HCT116 (cell line): ENCODE measurements around the gene IRAK4. TPM values are rescaled to one million over a fixed set of nuclear protein-coding genes. Genes with fewer than 3 reads are reported as not detected.

Experiments used
- ATAC-seq: fragments of 200-7000 bp; cut with Tn5 transposase; 2 replicates; pipeline ENCODE4 v1.9.1; 2020; ENCODE audit warnings: mild to moderate bottlenecking, moderate library complexity
- BruUV-seq: library from RNA; stranded (reverse); fragments of 400-500 nt; replicated peaks from 2 replicates; lab custom pipeline; 2021; lab: Mats Ljungman, UMichigan
- CTCF ChIA-PET: fragments of 300-600 bp; sonication (Branson Sonifier 250); formaldehyde crosslinking; loops from one replicate; lab custom pipeline; 2021; ENCODE audit warnings: antibody characterized with exemption; lab: Charles Lee
- POLR2A ChIA-PET: fragments of 300-600, 350-600 bp; sonication (Branson Sonifier 250); formaldehyde crosslinking; loops from one replicate; lab custom pipeline; 2021; ENCODE audit warnings: antibody characterized with exemption; lab: Charles Lee
- RAD21 ChIA-PET, 2 experiments: fragments of 300-600 bp; sonication (Branson Sonifier 250); formaldehyde crosslinking; loops; one replicate each; lab custom pipeline; 2023; ENCODE audit warnings: low total read pairs in 2 of 2; ENCODE audit not compliant: uncharacterized antibody in 2 of 2, unreplicated experiment in 2 of 2, low non-redundant PET in 1 of 2; lab: Charles Lee
- DNase-seq: peaks from one replicate; pipeline ENCODE4 v3.0.0-alpha.2; 2010; ENCODE audit warnings: low read depth, low spot score
- H2AFZ ChIP-seq: fragments of 200-600 bp; shearing (Covaris generic), sonication (generic); 2 replicates; pipeline ENCODE4 v1.6.1; 2017; ENCODE audit warnings: low read depth, mixed run types, mixed read lengths, antibody characterized with exemption, low read length; ENCODE audit not compliant: poor library complexity, severe bottlenecking
- H3K27ac ChIP-seq: 2 replicates; pipeline ENCODE4 v1.5.1; 2012; ENCODE audit warnings: low read depth, low read length
- H3K27me3 ChIP-seq: fragments of 200-600 bp; sonication (generic); 2 replicates; pipeline ENCODE4 v1.6.1; 2016; ENCODE audit warnings: mixed run types, low read length, mixed read lengths; ENCODE audit not compliant: insufficient read depth
- H3K36me3 ChIP-seq, 2 experiments: fragments of 200-500 bp in 1 of 2; fragments of 200-600 bp in 1 of 2; sonication (Bioruptor generic) in 1 of 2; sonication (generic) in 1 of 2; 2 replicates each; pipeline versions ENCODE4 v1.5.1 to v1.6.1; 2014 to 2016; ENCODE audit warnings: low read length in 2 of 2, inconsistent platforms in 1 of 2, mixed read lengths in 1 of 2, mixed run types in 1 of 2; ENCODE audit not compliant: insufficient read depth in 2 of 2, control insufficient read depth in 1 of 2
- H3K4me1 ChIP-seq, 2 experiments: fragments of 200-600 bp in 1 of 2; sonication (generic) in 1 of 2; 2 replicates each; pipeline versions ENCODE4 v1.5.1 to v1.6.1; 2012 to 2017; ENCODE audit warnings: low read length in 2 of 2, inconsistent platforms in 1 of 2, mild to moderate bottlenecking in 1 of 2, mixed read lengths in 1 of 2, mixed run types in 1 of 2, moderate library complexity in 1 of 2; ENCODE audit not compliant: insufficient read depth in 2 of 2, control insufficient read depth in 1 of 2
- H3K4me2 ChIP-seq: fragments of 200-600 bp; sonication (generic); 2 replicates; pipeline ENCODE4 v1.6.1; 2017; ENCODE audit warnings: mixed run types, low read length, mixed read lengths
- H3K4me3 ChIP-seq, 2 experiments: fragments of 200-600 bp in 1 of 2; sonication (generic) in 1 of 2; replicated peaks in 1 of 2; 2 replicates each; pipeline ENCODE4 v1.5.1; 2011 to 2016; ENCODE audit warnings: low read length in 2 of 2, control low read depth in 1 of 2, low read depth in 1 of 2, mild to moderate bottlenecking in 1 of 2, mixed read lengths in 1 of 2, mixed run types in 1 of 2
- H3K79me2 ChIP-seq: fragments of 200-600 bp; sonication (generic); 2 replicates; pipeline ENCODE4 v1.6.1; 2017; ENCODE audit warnings: mild to moderate bottlenecking, mixed run types, low read length, moderate library complexity, mixed read lengths; ENCODE audit not compliant: insufficient read depth
- H3K9ac ChIP-seq: fragments of 200-600 bp; sonication (generic); 2 replicates; pipeline ENCODE4 v1.6.1; 2016; ENCODE audit warnings: low read length, mixed read lengths
- H3K9me2 ChIP-seq: fragments of 200-600 bp; sonication (generic), shearing (Covaris generic); 2 replicates; pipeline ENCODE4 v1.6.1; 2017; ENCODE audit warnings: mixed run types, mild to moderate bottlenecking, moderate library complexity; ENCODE audit not compliant: insufficient read depth
- H3K9me3 ChIP-seq, 2 experiments: fragments of 200-500 bp in 1 of 2; fragments of 200-600 bp in 1 of 2; sonication (Bioruptor generic) in 1 of 2; sonication (generic) in 1 of 2; 2 replicates each; pipeline ENCODE4 v1.6.1; 2014 to 2017; ENCODE audit warnings: low read length in 2 of 2, mixed read lengths in 2 of 2, inconsistent platforms in 1 of 2, low read depth in 1 of 2, mild to moderate bottlenecking in 1 of 2, mixed run types in 1 of 2, moderate library complexity in 1 of 2; ENCODE audit not compliant: control insufficient read depth in 1 of 2, insufficient read depth in 1 of 2
- H4K20me1 ChIP-seq: fragments of 200-600 bp; sonication (generic), shearing (Covaris generic); 2 replicates; pipeline ENCODE4 v1.6.1; 2017; ENCODE audit warnings: mixed run types, mild to moderate bottlenecking, moderate library complexity; ENCODE audit not compliant: insufficient read depth
- CBX3 ChIP-seq: IDR thresholded peaks from 2 replicates; pipeline ENCODE4 v1.6.1; 2012; ENCODE audit warnings: low read depth
- CEBPB ChIP-seq: IDR thresholded peaks from 2 replicates; pipeline ENCODE4 v1.6.1; 2012; ENCODE audit warnings: low read depth
- ELF1 ChIP-seq: IDR thresholded peaks from 2 replicates; pipeline ENCODE4 v1.6.1; 2012; ENCODE audit warnings: low read depth, borderline replicate concordance
- EZH2 ChIP-seq: fragments of 200-600 bp; sonication (generic); IDR thresholded peaks from 2 replicates; pipeline ENCODE4 v1.6.1; 2017; ENCODE audit warnings: antibody characterized with exemption, mixed run types
- EZH2phosphoT487 ChIP-seq: fragments of 200-600 bp; IDR thresholded peaks from 2 replicates; pipeline ENCODE4 v1.6.1; 2018; ENCODE audit warnings: antibody characterized with exemption, borderline replicate concordance
- POLR2AphosphoS5 ChIP-seq: IDR thresholded peaks from 2 replicates; pipeline ENCODE4 v1.6.1; 2011; ENCODE audit warnings: mild to moderate bottlenecking, low read depth, low read length, moderate library complexity
- RAD21 ChIP-seq: IDR thresholded peaks from 2 replicates; pipeline ENCODE4 v1.6.1; 2012; ENCODE audit warnings: low read depth, mild to moderate bottlenecking
- SRF ChIP-seq: IDR thresholded peaks from 2 replicates; pipeline ENCODE4 v1.6.1; 2012; ENCODE audit warnings: low read depth
- ZNF274 ChIP-seq: fragments of 200-500 bp; sonication (Bioruptor generic); IDR thresholded peaks from 2 replicates; pipeline ENCODE4 v1.6.1; 2014; ENCODE audit warnings: mild to moderate bottlenecking, low read depth, low read length, inconsistent platforms
- intact Hi-C: fragments of 100-400 bp; cut with micrococcal nuclease; formaldehyde crosslinking; loops from 2 replicates; pipeline ENCODE4 v1.10.0; 2022
- total RNA-seq: library from RNA; stranded (reverse); gene quantifications from one replicate; pipeline ENCODE4 v1.2.1, GENCODE V29; 2021; ENCODE audit not compliant: unreplicated experiment
- TF ChIP-seq, protein P1 (sequence below), 3 experiments: fragments of 200-600 bp in 1 of 3; sonication (generic) in 1 of 3; IDR thresholded peaks in 2 of 3; conservative IDR thresholded peaks in 1 of 3; 2 replicates each; pipeline ENCODE4 v1.5.1; 2012 to 2017; ENCODE audit warnings: low read depth in 2 of 3, low read length in 2 of 3, antibody characterized with exemption in 1 of 3, borderline replicate concordance in 1 of 3, control low read depth in 1 of 3, mild to moderate bottlenecking in 1 of 3, mixed read lengths in 1 of 3, mixed run types in 1 of 3, moderate library complexity in 1 of 3; ENCODE audit not compliant: insufficient read depth in 1 of 3
- TF ChIP-seq, protein P2 (sequence below): IDR thresholded peaks from 2 replicates; pipeline ENCODE4 v1.6.1; 2012
- TF ChIP-seq, protein P3 (sequence below): IDR thresholded peaks from 2 replicates; pipeline ENCODE4 v1.6.1; 2012

The IRAK4 gene
- total RNA-seq, 1 experiment from 2014 or later, result 6.9 TPM

DNA sequence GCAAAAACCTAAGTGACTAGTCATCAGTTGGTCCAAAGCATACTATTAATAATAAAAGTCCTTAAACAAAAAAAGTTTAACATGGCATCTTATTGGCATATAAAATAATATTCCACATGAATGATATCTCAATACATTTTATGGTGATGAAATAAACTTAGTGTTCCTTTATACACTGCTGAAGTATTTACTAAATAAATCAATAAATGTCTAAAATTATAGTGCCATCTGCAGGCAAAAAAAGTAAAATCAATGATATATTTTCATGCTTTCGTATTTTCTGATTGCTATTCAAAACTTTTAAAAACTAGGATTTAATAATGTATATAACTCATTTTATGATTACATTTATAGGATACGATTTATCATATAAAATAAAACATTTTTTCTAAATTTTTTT is 30.6 kb upstream of the IRAK4 start:
- Histone ChIP-seq H3K27ac (no peak overlapping the region), H2AFZ (no peak overlapping the region), H3K9ac (no peak overlapping the region), H3K4me2 (no peak overlapping the region), H3K9me3 (no peaks in the 10 kb centered on the region), H3K4me3 (no peak overlapping the region), H3K9me2 (no peaks in the 10 kb centered on the region), H4K20me1 (no peaks in the 10 kb centered on the region), H3K4me1 (no peaks in the 10 kb centered on the region), H3K36me3 (peaks cover 0 to 4% of the 10 kb centered on the region in 2 experiments; a peak in 1 of 4 replicates), H3K27me3 (no peaks in the 10 kb centered on the region), H3K79me2 (no peaks in the 10 kb centered on the region)
- DNase-seq (no peak), ATAC-seq (no peak)
- POLR2A ChIA-PET, result no interaction called here
- RAD21 ChIA-PET, result no interaction called here
- CTCF ChIA-PET, result interaction anchor here (1.8 kb wide), 1 partner anchor 226 kb away, joined by 7 read pairs; no protein-coding TSS in a partner anchor
- intact Hi-C loops, result loop anchor here (2.0 to 5.0 kb wide), 2 partner anchors 227 to 376 kb away; no protein-coding TSS in a partner anchor
- BruUV-seq, result no TSS peak
- TF ChIP-seq, protein P1, sequence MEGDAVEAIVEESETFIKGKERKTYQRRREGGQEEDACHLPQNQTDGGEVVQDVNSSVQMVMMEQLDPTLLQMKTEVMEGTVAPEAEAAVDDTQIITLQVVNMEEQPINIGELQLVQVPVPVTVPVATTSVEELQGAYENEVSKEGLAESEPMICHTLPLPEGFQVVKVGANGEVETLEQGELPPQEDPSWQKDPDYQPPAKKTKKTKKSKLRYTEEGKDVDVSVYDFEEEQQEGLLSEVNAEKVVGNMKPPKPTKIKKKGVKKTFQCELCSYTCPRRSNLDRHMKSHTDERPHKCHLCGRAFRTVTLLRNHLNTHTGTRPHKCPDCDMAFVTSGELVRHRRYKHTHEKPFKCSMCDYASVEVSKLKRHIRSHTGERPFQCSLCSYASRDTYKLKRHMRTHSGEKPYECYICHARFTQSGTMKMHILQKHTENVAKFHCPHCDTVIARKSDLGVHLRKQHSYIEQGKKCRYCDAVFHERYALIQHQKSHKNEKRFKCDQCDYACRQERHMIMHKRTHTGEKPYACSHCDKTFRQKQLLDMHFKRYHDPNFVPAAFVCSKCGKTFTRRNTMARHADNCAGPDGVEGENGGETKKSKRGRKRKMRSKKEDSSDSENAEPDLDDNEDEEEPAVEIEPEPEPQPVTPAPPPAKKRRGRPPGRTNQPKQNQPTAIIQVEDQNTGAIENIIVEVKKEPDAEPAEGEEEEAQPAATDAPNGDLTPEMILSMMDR (IDR thresholded peaks at IDR 0.05 in 2 of 3, conservative IDR thresholded peaks at IDR 0.05 in 1 of 3; ENCODE audit: borderline replicate concordance in 1 of 3, insufficient read depth in 1 of 3, low read depth in 2 of 3, low read length in 2 of 3), result peak in 2 of 3 experiments; percentile 31 to 50; a peak in 3 of 6 replicates
- TF ChIP-seq RAD21 (peak; percentile 43), ZNF274 (no peak), CBX3 (no peak)

DNA sequence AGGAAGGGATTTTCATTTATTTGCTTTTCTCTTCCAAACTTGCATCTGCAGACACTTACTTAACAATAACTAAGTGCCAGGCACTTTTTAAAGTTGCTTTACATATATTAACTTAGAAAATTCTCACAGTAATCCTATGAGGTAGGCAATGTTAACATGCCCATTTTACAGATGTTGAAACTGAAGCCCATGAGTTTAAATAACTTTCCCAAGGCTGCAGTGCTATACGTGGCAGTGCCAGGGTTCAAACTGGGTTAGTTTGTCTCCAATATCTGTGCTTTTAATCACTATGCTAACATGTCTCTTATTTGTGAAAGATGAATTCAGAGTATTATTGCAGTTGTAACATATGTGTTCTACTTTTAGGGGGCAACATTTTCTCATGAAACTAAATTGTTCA is 30.1 kb upstream of the IRAK4 start:
- CTCF ChIA-PET, result no interaction called here
- H3K4me2 ChIP-seq, result no peak overlapping the region
- no peak overlapping the region for H3K9ac ChIP-seq
- no peak for ATAC-seq
- H3K9me3 ChIP-seq, result no peaks in the 10 kb centered on the region
- H3K79me2 ChIP-seq, result no peaks in the 10 kb centered on the region
- DNase-seq, result no peak
- BruUV-seq, result no TSS peak
- H3K27ac ChIP-seq, result no peak overlapping the region
- POLR2A ChIA-PET, result no interaction called here
- no peaks in the 10 kb centered on the region for H3K27me3 ChIP-seq
- H3K36me3 ChIP-seq, result peaks cover 0 to 4% of the 10 kb centered on the region in 2 experiments; a peak in 1 of 4 replicates
- H2AFZ ChIP-seq, result no peak overlapping the region
- intact Hi-C loops, result loop anchor here (2.0 to 5.0 kb wide), 2 partner anchors 228 to 376 kb away; no protein-coding TSS in a partner anchor
- no peaks in the 10 kb centered on the region for H3K9me2 ChIP-seq
- no peak overlapping the region for H3K4me3 ChIP-seq
- RAD21 ChIA-PET, result no interaction called here
- H3K4me1 ChIP-seq, result no peaks in the 10 kb centered on the region
- no peaks in the 10 kb centered on the region for H4K20me1 ChIP-seq
- TF ChIP-seq POLR2AphosphoS5, result no peak
- no peak for TF ChIP-seq EZH2
- TF ChIP-seq SRF, result no peak
- no peak for TF ChIP-seq CEBPB
- TF ChIP-seq RAD21, result no peak
- no peak for TF ChIP-seq ZNF274
- TF ChIP-seq, protein P2, sequence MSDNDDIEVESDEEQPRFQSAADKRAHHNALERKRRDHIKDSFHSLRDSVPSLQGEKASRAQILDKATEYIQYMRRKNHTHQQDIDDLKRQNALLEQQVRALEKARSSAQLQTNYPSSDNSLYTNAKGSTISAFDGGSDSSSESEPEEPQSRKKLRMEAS, result no peak
- no peak for TF ChIP-seq EZH2phosphoT487
- TF ChIP-seq, protein P3, sequence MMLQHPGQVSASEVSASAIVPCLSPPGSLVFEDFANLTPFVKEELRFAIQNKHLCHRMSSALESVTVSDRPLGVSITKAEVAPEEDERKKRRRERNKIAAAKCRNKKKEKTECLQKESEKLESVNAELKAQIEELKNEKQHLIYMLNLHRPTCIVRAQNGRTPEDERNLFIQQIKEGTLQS, result no peak
- no peak for TF ChIP-seq ELF1
- TF ChIP-seq, protein P1 (IDR thresholded peaks at IDR 0.05 in 2 of 3, conservative IDR thresholded peaks at IDR 0.05 in 1 of 3; ENCODE audit: borderline replicate concordance in 1 of 3, insufficient read depth in 1 of 3, low read depth in 2 of 3, low read length in 2 of 3), result no peak
